GM12874 (cell line): ENCODE measurements around the gene LDB2.

Source experiments
- CTCF ChIP-seq: IDR thresholded peaks from 2 replicates; pipeline ENCODE4 v1.5.1; 2011; ENCODE audit warnings: low read depth, mild to moderate bottlenecking, control low read depth, low read length, moderate library complexity; ENCODE audit not compliant: insufficient read depth

The LDB2 gene

GRCh38 chr4:16707874-16708273 lies 190.6 kb downstream of the LDB2 start:
- no peak for TF ChIP-seq CTCF

- TF ChIP-seq CTCF, result no peak
Observed at GRCh38 chr4:16706251-16706650, 192.2 kb downstream of the LDB2 start.

- no peak for TF ChIP-seq CTCF
Observed at GRCh38 chr4:16705341-16705740, 193.1 kb downstream of the LDB2 start.

- no peak for TF ChIP-seq CTCF
Observed at GRCh38 chr4:16704489-16704888, 194.0 kb downstream of the LDB2 start.

GRCh38 chr4:16695896-16696295 lies 202.5 kb downstream of the LDB2 start:
- TF ChIP-seq CTCF, result no peak

GRCh38 chr4:16694884-16695276 lies 203.6 kb downstream of the LDB2 start:
- no peak for TF ChIP-seq CTCF

GRCh38 chr4:16694173-16694883 lies 204.1 kb downstream of the LDB2 start:
- TF ChIP-seq CTCF, result no peak
